Fibroblast of peridontal ligament (primary cell): Measurements from ENCODE around the gene KRTAP10-4.
"Not testable (repeated sequence)": the region's sequence is repeated elsewhere in the genome, so short reads cannot be mapped to it uniquely, and the experiment has no call there.

Source experiments
- DNase-seq: peaks from one replicate; pipeline ENCODE4 v3.0.0-alpha.2; 2010; ENCODE audit errors: extremely low read depth

Gene KRTAP10-4

DNA sequence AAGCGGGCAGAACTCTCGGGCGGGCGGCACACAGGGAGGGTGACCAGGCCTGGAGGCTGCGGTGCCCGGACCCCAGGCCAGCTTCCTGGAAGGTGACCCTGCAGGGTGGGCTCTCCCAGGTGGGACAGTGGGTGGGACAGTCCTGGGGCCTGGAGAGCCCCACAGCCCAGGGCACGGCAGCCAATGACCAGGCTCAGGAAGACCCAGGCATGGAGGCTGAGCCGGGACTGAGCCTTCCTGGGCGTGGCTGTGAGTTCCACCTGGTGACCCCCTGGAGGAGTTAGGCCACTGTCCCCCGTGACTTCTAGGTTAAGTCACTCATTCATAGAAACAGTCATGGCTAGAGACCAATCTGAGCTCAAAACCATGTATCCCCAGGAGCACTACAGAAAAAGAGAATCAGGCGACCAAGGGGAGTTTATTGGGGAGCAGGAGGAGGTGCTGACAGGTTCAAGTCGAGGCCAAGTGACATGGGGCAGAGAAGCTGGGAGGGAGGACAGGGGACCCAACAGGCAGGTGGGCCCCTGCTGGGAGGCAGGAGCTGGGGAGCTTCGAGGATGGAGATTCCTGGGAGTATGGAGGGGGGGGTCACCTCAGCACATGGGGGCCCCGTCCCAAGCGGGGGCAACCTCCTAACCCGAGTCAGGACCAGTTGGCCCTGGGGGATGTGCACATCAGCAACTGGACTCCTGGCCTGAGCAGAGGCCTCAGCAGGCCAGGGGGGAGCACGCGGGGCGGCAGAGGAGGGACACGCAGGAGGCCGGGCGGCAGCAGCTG is 5.7 kb downstream of the KRTAP10-4 start:
- DNase-seq, result no peak

DNA sequence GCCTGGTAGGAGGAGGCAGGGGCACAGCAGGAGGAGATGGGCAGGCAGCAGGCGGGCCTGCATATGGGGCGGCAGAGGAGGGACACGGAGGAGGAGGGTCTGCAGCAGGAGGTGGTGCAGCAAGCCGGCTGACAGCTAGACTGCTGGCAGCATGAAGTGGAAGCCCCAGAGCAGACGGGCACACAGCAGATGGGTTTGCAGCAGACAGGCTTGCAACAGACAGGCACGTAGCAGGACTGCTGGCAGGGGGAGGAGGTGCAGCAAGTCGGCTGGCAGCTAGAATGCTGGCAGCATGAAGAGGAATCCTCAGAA is 6.3 kb downstream of the KRTAP10-4 start:
- DNase-seq, result no peak

DNA sequence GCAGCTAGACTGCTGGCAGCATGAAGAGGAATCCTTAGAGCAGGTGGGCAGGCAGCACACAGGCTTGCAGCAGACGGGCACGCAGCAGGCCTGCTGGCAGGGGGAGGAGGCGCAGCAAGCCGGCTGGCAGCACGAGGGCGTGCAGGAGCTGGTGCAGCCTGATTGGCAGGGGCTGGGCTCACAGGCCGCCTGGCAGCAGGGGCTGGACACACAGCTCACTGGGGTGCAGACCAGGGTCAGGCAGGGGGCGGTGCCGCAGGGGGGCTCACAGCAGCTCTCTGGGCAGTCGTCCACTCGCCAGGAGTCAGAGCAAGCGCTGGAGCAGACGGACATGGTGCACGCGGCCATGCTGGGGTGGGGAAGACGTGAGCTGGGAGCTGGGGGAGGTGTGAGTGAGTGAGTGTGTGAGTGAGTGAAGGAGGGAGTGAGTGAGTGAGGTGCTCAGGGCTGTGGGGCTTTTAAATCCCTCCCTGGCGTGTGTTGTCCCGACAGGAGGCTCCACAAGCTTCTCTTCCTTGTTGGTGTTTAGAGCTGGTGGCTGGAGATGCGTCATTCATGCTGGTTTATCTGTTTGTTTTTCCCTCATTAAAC is 6.8 kb downstream of the KRTAP10-4 start, which contains the start of gene KRTAP10-5:
TSS of gene KRTAP10-5 (minus strand) at position 374 of the 591 bp plus-strand sequence. CDS start at position 348, 26 bp downstream.
- DNase-seq, result not testable (repeated sequence)

DNA sequence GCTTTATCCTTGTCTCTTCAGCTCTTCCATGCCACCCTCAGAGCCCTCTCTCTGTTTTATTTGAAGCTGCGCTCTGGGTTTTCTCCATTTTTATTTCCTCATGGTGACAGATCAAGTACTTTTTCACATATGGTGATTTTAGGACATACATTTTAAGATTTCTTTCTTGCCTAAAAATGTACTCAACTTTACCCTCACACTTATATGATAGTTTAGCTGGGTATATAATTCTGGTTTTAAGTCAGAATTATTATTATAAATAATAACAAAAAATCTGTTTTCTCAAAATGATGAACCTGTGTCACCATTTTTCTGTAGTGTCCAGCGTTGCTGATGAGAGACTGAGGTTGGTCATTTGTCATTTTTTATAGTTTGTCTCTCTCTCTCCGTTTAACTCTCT is 7.6 kb downstream of the KRTAP10-4 start:
- DNase-seq, result no peak

DNA sequence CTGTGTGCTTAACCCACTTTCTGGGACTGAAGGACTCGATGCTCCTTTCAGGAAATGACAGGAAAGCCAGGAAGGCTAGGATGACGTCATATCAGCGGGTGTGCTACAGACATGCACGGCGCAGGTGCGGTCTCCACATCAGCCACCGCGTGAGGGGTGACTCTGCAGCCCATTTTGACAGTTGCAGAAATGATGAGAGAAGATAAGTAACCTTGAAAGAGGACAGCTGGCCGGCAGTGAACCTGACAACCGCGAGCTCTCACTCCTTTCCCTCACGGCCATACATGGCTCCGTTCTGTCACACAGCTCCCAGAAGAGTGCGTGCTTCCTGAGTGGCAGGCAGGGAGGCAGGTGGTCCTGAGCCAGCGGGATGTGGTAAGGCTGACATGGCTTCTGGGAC is 8.5 kb downstream of the KRTAP10-4 start:
- no peak for DNase-seq

DNA sequence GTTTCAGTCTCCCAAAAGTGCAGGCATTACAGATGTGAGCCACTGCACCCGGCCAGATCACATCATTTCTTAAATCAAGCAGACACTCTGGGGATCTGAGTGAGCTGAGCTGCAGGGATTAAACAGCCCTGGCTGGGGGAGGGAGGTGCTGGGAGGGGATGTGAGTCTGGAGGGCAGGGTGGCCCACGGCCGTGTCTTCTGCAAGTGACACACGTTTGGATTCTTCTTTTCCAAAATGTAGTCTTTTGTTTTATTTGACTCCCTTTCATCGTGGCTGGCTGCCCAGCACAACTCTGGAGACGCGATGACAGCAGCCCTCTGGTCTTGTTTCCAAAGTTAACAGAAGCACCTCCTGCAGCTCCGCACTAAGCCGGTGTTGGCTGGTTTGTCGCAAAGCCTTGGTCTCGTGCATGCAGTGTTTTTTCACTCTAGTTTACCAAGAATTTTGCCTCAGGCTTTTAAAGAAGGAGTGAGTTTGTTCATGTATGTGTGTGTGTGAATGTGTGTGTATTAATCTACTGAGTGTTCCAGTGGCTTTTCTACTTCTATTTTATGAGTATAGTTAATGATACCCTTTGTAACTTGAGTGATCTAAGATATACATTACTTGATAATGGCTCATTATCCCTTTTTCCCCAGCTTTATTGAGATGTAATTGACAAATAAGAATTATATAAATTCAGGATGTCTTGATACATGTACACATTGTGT is 9.7 kb downstream of the KRTAP10-4 start:
- no peak for DNase-seq

DNA sequence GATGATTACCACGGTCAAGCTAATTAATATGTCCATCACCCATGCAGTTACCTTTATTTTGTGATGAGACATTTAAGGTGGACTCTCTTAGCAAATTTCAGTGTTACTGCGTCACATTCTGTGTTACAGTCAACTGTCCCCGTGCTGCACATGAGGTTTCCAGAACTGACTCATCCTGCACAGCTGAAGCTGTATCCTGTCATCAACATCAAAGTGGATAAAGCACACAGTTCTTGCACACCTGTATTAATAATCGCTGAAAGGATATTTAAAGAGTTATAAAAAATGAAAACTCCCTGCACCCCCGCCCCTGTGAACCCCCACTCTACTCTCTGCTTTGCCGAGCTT is 10.2 kb downstream of the KRTAP10-4 start:
- no peak for DNase-seq

DNA sequence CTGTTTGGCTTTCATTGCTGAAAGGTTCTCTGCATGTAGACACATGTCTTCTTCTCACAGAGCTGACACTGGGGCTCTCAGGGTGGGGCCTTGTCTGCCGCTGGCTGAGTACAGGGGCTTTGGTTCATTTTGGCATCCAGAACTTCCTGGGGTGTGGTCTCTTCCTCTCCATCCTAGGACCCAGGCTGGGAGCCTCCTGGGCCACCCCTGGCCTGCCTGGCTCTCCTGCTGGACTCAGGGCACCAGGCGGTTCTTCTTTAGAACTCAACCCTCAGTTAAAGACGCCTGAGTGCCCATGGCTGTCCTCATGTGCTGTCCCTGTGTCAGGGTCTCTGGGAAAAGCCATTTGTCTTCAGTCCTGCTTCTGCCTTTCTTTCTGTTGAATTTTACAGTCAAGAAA is 12.4 kb downstream of the KRTAP10-4 start:
- no peak for DNase-seq

DNA sequence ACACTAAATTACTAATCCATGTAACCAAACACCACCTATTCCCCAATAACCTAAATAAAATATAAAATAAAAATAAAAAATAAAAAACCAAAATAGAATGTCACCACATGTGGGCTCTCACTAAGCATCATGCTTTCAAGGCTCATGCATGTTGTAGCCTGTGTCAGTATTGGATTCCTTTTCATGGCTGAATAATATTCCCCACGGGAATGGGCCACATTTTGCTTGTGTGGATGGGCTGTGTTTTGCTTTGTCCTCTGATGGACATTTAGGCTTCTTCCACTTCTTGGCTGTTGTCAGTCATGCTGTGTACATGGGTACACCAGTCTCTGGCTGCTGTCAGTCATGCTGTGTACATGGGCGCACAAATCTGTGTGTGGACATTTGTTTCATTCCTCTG is 15.6 kb downstream of the KRTAP10-4 start:
- DNase-seq, result no peak

DNA sequence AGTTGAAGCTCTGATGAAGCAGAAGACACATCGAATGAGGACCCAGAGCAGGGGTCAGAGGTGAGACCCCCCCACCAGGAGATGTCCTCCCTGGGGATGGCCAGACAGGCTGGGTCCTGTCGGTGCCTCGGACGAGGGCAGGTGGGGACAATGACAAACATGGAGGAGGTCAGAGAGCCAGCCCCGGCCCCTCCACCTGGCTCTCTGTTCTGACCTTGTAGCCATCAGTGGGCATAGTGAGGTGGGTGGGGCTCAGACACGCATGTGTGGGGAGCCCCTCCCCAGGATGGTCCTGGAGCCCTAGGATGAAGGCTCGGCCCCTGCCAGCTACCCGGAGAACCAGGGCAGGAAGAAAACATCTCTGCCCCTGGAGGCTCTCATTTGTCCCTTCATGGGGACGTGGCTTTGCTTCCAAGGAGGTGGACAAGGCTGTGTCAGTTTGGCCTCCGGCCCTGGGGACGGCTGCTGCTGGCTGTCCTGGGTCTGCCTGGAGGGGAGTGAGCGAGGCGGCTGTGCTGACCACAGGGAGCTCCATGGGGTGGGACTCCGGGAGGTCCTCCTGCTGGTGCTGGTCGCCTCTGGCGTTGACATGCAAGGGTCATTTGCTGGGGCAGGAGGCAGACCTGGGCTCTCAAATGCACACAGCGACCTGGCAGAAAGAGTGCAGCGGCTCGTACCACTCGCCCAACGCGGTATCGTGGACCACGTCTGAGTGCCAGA is 16.2 kb downstream of the KRTAP10-4 start:
- no peak for DNase-seq

DNA sequence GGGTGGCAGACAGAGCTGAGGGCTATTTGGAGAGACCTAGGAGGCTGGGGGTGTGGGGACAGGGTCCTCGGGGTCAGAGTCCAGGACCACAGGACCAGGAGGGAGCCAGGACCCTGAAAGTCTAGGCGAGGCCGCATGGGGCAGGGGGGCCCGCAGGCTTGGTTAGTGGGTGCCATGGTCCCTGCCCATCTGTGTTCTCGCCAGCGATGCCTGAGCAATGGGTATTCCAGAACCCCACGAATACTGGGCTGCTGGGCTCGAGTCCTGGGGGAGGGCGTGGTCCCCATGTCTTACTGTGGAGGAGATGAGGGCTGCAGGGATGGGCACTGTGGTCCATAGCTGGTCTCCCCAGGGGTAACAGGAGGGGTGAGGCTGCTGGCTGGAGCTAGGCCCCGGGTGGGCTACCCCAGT is 16.8 kb downstream of the KRTAP10-4 start:
- DNase-seq, result no peak

DNA sequence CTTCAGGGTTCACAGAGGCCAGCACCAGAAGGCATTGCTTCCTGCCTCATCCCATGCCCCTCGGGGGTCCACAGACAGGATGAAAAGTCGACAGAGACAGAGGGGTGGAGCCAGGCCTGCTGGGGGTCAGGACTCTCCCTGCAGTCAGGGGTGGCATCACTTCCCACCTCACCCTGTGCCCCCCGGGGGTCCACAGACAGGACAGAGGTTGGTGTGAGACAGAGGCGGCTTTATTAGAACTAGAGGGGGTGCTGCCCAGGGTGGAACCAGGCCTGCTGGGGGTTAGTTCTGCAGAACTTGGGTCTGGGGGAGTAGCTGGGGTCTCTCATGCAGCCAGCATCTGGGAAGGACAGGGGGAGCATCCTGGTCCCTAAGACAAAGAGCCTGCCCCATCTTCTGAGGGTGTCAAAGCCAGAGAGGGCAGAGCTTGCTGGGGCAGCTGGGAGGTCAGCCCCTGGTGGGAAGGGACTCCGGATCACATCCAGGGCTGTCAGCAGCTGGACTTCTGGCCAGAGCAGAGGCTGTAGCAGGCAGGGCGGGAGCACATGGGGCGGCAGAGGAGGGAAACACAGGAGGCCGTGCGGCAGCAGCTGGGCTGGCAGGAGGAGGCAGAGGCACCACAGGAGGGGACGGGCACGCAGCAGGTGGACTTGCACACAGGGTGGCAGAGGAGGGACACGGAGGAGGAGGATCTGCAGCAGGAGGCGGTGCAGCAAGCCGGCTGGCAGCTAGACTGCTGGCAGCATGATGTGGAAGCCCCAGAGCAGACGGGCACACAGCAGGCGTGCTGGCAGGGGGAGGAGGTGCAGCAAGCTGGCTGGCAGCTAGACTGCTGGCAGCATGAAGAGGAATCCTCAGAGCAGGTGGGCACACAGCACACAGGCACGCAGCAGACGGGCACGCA is 17.6 kb downstream of the KRTAP10-4 start:
- DNase-seq, result not testable (repeated sequence)

DNA sequence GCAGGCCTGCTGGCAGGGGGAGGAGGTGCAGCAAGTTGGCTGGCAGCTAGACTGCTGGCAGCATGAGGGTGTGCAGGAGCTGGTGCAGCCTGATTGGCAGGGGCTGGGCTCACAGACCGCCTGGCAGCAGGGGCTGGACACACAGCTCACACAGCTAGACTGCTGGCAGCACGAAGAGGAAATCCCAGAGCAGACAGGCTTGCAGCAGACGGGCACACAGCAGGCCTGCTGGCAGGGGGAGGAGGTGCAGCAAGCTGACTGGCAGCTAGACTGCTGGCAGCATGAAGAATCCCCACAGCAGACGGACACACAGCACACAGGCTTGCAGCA is 18.2 kb downstream of the KRTAP10-4 start:
- not testable (repeated sequence) for DNase-seq

DNA sequence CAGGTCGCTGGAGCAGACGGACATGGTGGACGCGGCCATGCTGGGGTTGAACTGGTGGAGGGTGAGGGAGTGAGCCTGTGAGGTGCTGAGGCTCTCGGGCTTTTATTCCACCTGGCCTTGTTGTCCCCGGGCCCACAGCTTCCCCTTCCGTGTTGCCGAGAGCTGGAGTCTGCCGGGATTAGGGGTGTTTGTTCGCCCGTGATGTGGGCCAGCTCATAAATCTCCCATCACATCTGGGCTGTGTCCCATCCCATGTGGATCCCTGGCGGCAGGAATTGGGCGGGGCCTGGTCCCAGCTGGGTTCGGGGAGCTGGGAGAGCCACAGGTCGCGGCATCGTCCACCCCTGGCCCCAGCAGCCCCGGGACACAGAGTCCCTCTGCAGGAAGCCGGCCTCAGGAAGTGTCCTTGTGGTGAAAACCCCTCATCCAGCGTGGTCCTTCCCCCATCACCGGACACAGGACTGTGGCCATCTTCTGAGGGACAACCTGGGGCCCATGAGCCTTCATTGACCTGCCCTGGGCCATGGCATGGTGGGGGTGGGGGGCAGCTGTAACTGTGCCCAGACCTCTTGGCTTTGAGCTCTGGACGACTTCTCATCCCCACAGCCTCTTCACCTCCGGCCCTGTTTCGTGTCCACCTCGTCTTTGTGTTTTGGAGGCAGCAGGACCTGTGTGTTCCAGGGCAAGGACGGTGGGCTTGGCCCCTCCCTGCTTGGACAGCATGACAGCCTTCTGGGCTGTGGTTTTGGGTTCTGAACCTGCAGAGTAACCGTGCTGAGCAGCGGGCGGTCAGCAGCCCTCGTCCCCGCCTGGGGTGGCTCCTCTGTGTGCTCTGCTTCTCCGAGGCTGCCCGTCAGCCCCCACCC is 19.1 kb downstream of the KRTAP10-4 start, which contains the start of gene KRTAP10-6:
TSS of gene KRTAP10-6 (minus strand) at position 60 of the 866 bp plus-strand sequence. CDS start at position 39, 21 bp downstream.
- no peak for DNase-seq

DNA sequence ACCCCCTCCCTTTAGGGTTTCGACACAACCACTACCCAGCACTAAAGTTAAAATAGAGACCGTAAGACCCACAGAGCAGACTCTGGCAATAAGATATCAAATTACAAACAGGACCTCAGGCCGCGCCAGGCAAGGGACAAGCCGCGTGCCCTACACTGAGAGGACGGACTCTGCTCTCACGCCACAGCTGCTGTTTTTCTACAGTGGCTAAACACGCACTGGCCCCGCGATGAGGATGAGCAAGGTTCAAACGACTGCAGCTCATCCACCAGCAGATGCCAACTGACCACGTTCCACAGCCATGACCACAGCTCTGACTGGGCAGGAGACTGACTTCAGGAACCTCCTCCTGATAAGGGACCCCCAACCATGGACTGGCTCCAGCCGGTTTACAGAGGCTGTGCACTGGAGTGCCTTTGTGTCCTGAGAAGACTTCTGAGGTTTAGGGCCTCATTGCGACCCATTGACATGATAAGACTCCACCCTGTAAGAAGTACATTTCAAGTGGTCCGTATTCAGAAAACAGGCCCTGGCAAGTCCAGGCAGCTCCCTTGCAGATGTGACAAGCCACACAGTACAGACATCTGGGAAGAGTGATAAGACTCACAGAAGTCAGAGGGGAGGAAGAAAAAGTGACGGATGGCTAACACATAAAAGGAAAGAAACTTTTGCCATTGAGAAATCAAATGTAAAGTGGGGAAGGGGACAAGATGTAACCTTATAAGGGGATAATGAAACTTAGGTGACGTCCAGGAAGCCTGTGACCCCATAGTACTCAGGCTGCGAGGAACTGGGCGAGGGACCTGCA is 20.3 kb downstream of the KRTAP10-4 start:
- no peak for DNase-seq

DNA sequence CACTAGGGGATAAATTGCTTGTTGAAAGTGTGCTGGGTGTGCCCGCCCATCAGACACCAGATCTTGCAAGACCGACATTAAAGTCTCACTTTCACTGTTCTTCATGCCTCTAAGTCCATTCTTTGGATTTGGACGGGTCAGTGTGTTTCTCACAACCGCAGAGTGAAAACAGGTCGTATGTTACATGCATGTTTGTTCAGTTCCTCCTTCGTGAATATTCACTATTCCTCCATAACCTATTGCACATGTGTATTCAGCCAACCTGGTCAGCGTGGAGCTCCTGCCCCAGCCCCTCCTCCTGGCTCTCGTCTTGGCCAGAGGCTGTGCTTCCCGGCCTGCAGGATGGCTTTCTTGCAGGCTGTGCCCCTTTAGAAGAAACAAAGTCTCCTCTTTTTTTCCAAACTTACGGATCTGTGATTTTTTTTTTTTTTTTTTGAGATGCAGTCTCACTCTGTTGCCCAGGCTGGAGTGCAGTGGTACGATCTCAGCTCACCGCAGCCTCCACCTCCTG is 20.9 kb downstream of the KRTAP10-4 start:
- DNase-seq, result no peak

DNA sequence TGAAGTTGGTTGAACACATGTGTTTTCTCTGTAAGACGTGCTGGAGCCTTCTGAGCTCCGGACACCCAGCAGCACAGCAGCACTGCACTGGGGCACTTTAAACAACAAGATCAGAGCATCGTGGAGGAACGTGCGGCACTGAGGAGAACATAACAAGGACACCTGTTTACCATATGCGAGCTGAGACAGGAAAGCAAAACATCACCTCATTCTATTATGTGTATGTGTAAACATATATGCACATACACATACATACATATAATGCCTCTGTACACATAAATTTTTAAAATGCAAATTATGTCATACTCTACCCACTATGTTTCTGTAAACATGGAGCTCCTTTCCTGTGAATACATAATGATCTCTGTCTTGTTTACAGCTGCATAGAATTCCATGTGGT is 22.0 kb downstream of the KRTAP10-4 start:
- no peak for DNase-seq

DNA sequence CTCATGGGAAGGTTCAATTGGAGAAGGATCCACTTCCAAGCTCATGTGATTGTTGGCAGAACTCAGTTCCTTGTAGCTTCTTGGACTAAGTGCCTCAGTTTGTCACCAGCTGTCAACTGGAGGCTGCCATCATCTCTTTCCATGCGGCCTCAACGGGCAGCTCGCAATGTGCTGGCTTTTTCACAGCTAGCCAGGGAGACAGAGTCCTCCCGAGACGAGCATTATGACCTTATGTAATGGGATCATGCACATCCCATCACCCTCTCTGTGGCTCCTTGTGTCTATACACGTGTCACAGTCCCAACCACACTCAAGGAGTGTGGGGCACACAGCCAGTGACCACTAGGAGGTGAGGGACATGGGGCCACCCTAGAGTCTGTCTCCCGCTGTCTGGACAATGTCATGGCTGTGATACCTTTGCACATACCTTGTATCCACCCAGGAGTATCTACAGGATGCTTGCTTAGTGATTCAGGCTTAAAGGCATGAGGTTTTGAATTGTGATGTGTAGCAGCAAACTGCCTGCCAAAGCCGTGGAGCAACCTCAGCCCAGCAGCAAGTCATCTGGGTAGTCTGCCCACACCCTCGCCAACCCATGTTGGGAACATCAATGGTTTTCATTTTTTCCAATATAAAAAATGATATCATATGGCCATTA is 22.7 kb downstream of the KRTAP10-4 start:
- no peak for DNase-seq

DNA sequence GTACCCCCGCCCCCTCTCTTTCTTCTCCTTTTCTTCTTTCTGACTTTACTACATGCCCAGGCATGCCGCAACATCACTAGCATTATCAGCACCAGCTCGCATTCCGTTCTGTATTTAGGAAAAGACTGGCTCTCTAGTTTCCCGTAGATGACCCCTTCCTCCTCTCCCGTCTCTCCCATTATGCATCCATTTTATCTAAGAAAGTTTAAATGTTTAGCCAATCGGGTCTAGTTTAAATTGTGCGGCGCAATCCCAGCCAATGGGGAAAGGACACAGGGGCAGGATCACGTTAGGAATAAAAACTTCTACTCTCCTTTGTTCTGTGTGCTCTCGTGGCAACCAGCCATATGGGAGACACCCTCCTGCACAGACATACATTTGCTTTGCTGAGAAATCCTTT is 24.5 kb downstream of the KRTAP10-4 start:
- no peak for DNase-seq
